GM18511 (cell line): Measurements from ENCODE around the gene PLEKHA5.
"Not testable (repeated sequence)": the region's sequence is repeated elsewhere in the genome, so short reads cannot be mapped to it uniquely, and the experiment has no call there.

Experiments
- ATAC-seq: cut with Tn5 transposase; IDR thresholded peaks from one replicate; pipeline ENCODE4 v1.9.1; 2021; ENCODE audit warnings: mild to moderate bottlenecking, moderate library complexity; ENCODE audit not compliant: unreplicated experiment

Gene PLEKHA5

DNA sequence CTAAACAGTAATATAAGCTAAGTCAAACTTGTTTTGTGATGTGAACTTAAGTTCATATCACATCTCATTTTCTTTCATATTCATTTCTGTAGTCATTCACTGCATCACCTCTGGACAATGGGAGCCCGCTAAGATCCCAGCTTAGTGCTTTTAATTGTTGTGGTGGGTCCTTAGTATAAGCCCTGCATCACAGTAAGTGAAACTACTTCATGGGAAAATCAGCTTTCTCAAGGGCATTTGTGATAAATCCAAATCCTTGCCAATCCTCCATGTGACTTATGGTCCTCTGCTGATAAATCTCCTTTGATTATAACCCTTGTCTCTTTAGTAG is 98.3 kb downstream of the PLEKHA5 start:
- no peak for ATAC-seq

DNA sequence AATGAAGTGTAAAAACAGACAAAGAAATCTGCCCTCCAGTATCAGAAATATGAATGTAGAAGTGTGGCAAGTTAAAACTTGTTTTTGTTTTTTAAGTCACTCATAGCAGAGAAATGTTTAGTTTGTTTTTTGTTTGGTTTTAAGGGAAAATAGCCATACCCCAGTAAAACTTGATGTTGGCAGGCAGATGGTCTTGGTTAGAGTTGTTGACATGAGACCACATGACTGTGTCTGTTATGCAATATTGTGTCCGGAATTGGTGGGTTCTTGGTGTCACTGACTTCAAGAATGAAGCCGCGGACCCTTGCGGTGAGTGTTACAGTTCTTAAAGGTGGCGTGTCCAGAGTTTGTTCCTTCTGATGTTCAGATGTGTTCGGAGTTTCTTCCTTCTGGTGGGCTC is 99.5 kb downstream of the PLEKHA5 start:
- not testable (repeated sequence) for ATAC-seq

DNA sequence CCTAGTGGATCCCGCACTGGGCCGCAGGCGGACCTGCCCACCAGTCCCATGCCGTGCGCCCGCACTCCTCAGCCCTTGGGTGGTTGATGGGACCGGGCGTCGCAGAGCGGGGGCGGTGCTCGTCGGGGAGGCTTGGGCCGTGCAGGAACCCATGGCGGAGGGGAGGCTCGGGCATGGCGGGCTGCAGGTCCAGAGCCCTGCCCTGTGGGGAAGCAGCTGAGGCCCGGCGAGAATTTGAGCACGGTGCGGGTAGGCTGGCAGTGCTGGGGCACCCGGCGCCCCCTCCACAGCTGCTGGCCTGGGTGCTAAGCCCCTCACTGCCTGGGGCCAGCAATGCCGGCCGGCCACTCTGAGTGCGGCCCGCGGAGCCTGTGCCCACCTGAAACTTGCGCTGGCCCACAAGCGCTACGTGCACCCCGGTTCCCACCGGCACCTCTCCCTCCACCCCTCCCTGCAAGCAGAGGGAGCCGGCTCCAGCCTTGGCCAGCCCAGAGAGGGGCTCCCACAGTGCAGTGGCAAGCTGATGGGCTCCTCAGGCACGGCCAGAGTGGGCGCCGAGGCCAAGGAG is 100.8 kb downstream of the PLEKHA5 start:
- no peak for ATAC-seq

GRCh38 chr12:19230896-19231295 is 101.4 kb downstream of the PLEKHA5 start:
- no peak for ATAC-seq

DNA sequence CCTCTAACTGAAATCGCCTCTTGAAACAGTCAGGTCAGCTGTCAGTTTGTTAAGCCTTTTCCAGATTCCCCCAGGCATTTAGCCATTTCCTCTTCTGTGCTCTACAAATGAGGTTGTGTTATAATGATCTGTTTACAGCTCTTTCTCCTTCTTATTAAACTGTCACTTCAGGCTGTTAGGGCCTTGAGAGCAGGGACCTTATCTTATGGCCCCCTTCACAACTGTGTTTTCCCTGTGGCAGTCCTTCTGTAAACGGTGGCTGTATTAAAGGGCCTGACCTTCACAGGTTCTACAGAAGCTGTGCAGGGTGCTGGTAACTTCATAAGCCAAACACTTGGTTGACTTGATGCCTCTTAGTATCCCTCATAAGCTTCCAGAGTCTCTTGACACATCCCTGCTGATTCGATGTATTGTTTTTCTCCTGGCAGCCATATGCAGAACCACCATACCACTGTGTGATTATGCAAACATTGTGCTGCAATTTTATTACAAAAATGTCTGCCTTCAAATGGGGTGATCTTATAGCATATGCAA is 104.7 kb downstream of the PLEKHA5 start:
- no peak for ATAC-seq

- ATAC-seq = no peak
These were observed 105.7 kb downstream of the PLEKHA5 start for GRCh38 chr12:19234981-19235871.

GRCh38 chr12:19236656-19237055 is 107.1 kb downstream of the PLEKHA5 start:
- no peak for ATAC-seq

DNA sequence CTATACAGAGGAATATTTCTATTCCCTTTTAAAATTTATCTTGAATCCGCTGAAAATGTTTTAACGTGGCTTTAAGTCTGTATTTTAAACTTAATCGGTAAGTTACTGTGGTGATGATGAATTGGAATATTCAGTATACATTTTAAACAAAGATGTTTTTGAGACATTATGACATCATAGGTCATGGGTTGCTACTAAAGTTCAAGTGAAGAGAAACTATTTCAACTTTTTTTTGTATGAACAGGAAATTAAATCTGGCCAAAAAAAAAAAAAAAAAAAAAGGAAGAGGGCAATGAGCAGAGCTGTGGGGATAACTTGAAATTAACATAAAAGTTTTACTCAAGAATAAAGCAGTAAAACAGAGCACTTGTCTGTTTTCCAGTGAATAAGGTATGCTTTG is 109.0 kb downstream of the PLEKHA5 start:
- no peak for ATAC-seq

GRCh38 chr12:19239102-19239501 is 109.6 kb downstream of the PLEKHA5 start:
- ATAC-seq = no peak

DNA sequence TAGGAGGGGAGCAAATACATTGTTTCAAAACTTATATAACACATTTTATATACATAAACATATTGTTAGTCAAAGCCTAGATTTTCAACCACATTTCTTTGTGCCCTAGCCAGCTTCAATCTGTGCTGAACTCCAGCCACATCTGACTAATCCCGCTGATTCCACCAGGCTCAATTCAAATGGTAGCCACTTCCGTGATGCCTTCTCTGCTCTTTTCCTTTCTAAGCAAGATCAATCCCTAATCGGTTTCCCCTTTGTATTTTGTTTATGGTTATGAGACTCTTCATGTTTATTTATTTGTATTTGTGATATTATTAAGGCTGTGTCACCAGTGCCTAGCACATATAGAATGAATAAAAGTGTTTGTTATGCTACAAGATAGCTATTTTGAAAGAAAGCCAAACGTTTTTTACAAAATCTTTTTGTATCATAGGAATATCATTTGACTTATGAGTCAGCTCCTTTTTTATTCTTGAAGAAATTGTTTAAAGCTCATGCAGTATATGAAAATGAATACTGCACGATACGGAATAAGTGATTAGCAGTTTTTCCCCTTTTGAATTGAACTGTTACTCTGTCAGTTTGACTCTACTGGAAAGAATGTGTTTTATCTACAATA is 110.2 kb downstream of the PLEKHA5 start:
- no peak for ATAC-seq

DNA sequence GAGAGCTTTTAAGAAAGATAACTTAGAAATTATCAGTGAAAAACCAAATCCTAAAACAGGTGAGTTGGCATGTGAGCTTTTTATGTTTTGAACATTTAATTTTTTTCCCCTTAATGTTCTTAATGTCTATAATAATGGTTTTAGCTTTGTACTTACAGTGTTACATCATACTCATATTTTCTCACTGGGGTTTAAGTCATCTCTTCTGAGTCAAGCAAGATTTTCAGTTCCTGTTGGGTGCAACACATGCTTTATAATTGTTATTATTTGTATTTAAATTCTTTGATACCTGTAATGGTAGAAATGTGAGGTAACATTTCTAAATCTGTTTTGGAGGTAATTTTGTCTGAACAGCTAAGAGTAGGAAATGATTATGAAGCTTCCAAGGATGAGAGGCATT is 113.0 kb downstream of the PLEKHA5 start:
- no peak for ATAC-seq

- no peak for ATAC-seq
These were observed 114.0 kb downstream of the PLEKHA5 start for GRCh38 chr12:19243551-19243950.

GRCh38 chr12:19244312-19244711 is 114.8 kb downstream of the PLEKHA5 start:
- no peak for ATAC-seq

- no peak for ATAC-seq
These were observed 115.6 kb downstream of the PLEKHA5 start for GRCh38 chr12:19245106-19245505.

DNA sequence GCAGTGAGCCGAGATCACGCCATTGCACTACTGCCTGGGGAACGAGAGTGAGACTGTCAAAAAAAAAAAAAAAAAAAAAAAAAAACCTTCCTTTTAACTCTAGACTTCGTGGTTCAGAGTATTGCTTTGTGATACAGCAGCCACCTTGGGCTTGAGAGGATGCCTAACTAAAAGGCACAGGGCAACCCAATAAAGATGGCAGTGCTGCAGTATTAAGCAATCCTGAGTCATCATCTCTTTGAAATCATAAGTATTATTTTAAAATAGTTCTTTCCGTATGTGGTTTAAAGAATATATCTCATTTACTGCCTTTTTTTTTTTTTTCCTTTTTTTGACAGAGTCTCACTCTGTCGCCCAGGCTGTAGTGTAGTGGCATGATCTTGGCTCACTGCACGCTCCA is 116.1 kb downstream of the PLEKHA5 start:
- ATAC-seq = no peak

DNA sequence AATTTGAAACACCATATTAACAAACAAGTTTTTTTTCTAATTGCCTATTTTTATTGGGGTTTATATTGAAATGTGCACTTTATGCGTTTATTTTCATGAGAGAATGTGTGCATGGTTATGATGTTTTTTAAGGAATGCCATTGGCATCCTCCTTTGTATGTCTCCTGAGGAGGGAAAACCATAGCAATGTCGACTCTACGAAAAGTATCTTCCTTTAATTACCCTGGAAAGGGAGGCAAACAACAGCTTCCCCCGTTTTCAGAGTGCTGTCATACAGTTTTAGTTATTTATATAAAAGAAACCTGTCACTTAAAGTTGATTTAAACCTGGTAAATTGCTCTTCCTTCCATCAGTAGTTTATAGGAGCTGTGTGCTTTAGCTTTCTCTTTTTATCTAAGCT is 117.4 kb downstream of the PLEKHA5 start:
- ATAC-seq = no peak

DNA sequence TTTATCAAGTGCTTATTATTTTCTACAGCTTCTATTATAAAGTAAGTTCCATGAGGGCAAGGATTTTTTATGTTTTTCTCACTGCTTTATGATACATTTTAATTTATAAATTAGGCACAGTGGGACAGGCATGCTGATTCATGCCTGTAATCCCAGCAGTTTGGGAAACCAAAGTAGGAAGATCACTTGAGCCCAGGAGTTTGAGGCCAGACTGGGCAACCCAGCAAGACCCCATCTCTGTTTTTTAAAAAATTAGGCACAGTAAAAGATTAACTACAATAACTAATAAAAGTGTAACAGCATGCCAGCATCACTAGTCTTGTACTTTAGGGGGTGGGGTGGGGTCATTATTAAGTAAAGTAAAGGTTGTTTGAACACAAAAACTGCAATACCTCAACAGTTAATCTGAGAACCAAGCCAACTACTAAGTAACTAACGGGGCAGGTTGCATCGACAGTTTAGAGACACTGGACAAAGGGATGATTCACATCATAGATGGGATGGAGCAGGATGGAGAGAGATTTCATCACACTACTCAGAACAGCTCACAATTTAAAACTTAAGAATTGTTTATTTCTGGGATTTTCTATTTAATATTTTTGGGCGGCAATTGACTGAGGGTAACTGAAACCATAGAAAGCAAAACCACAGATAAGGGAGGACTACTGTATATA is 119.5 kb downstream of the PLEKHA5 start:
- no peak for ATAC-seq

- ATAC-seq = no peak
These were observed 122.1 kb downstream of the PLEKHA5 start for GRCh38 chr12:19251481-19252132.

DNA sequence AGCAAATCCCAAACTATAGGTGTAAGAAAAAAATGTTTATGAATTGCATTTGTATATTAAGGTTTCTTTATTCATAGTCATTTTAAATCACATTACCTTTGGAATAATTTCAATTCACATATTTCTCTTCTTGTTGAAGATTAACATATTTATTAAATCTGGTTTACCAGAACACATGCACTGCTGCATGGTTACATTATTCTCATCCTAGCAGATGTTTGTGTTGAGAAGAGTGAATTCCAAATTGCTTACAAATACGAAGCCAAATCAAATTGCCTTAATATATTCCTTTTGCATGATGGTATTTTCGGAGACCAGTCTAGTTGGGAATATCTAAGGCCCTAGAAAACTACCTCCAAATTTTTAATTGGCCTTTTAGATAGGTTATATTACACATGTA is 130.6 kb downstream of the PLEKHA5 start:
- no peak for ATAC-seq

DNA sequence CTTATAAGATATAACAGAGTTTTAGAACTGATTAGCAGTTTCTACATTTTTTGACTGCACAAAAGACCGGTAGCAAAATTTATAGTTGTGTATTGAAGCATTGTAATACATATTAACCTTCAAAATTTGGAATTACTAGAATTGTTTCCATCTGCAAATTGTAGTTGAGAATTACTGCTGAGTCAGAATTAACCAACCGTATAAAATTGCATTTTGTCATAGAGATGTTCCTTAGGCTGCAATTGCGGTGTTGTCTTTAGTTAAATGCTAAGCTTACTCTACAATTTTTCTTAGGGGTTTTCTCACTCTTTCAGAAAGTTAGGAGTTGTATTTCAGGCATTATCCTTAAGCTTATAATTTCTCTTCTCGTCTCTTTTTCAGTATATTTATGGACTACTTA is 132.2 kb downstream of the PLEKHA5 start:
- ATAC-seq = no peak

GRCh38 chr12:19263672-19264071 is 134.1 kb downstream of the PLEKHA5 start:
- no peak for ATAC-seq
